Measurements from ENCODE around the gene INSIG1. TPM values are rescaled to one million over a fixed set of nuclear protein-coding genes. Genes with fewer than 3 reads are reported as not detected.

Gene INSIG1
- polyA plus RNA-seq, 3 donors: 37.1 to 85.6 (median 39.6) TPM

- intact Hi-C loops (cut with micrococcal nuclease): no loop called here
- peaks cover 0 to 3% (median 0%) of the 10 kb centered on the region in 7 donors for H3K9me3 Mint-ChIP-seq
- no peak overlapping the region for H3K9ac ChIP-seq (ENCODE audit: insufficient read depth, low read length, poor library complexity, severe bottlenecking)
- no peak overlapping the region for H3K27ac Mint-ChIP-seq
- DNase-seq: no peak
- no peaks in the 10 kb centered on the region for H4K20me1 ChIP-seq (ENCODE audit: insufficient read depth, low read length)
- H3K36me3 Mint-ChIP-seq: no peaks in the 10 kb centered on the region
- H3K4me2 ChIP-seq (replicated peaks; ENCODE audit: extremely low read depth, low read length, poor library complexity, severe bottlenecking): no peak overlapping the region
- H3K27me3 ChIP-seq (ENCODE audit: control insufficient read depth in 2 of 2, insufficient read depth in 2 of 2, low read length in 2 of 2): no peaks in the 10 kb centered on the region
- H3K4me1 Mint-ChIP-seq: no peaks in the 10 kb centered on the region
- H3K79me2 ChIP-seq (ENCODE audit: insufficient read depth, low read length): no peaks in the 10 kb centered on the region
- WGBS (ENCODE audit: insufficient coverage): 96% methylated on average over 2 of the region's 6 CpGs
- no peak overlapping the region for H2AFZ ChIP-seq (ENCODE audit: insufficient read depth, low read depth, low read length, poor library complexity, severe bottlenecking)
- no peak overlapping the region for H3K4me3 ChIP-seq (replicated peaks in 1 of 3; ENCODE audit: low read depth in 2 of 3, low read length in 3 of 3)
- no peaks in the 10 kb centered on the region for H3K9me3 ChIP-seq (replicated peaks in 1 of 2; ENCODE audit: control insufficient read depth in 1 of 2, insufficient read depth in 1 of 2, low read length in 2 of 2)
- TF ChIP-seq CTCF (IDR thresholded peaks at IDR 0.05): no peak
- H3K27me3 Mint-ChIP-seq (ENCODE audit: low read depth in 3 of 3): peaks cover 0 to 5% (median 4%) of the 10 kb centered on the region in 3 donors
- H3K4me1 ChIP-seq (ENCODE audit: control insufficient read depth in 1 of 2, insufficient read depth in 2 of 2, low read length in 2 of 2): no peaks in the 10 kb centered on the region
- H3K27ac ChIP-seq (ENCODE audit: low read depth in 1 of 2, low read length in 2 of 2): no peak overlapping the region
- H3K36me3 ChIP-seq (replicated peaks in 1 of 2; ENCODE audit: control insufficient read depth in 1 of 2, insufficient read depth in 2 of 2, low read length in 2 of 2): no peaks in the 10 kb centered on the region
- no peak overlapping the region for H3K4me3 Mint-ChIP-seq
Measured at GRCh38 chr7:155268921-155269650, 28.6 kb upstream of the INSIG1 start.

GRCh38 chr7:155269766-155270585 is 27.7 kb upstream of the INSIG1 start:
- DNase-seq: no peak
- no peaks in the 10 kb centered on the region for H3K36me3 ChIP-seq (replicated peaks in 1 of 2; ENCODE audit: control insufficient read depth in 1 of 2, insufficient read depth in 2 of 2, low read length in 2 of 2)
- Mint-ChIP-seq H3K27ac (no peak overlapping the region), H3K27me3 (ENCODE audit: low read depth in 3 of 3) (peaks cover 0 to 5% (median 4%) of the 10 kb centered on the region in 3 donors), H3K36me3 (no peaks in the 10 kb centered on the region), H3K4me1 (no peaks in the 10 kb centered on the region), H3K4me3 (no peak overlapping the region), H3K9me3 (peaks cover 0 to 3% (median 0%) of the 10 kb centered on the region in 7 donors)
- 88% methylated on average over 10 of the region's 20 CpGs for WGBS (ENCODE audit: insufficient coverage)
- no peak overlapping the region for H2AFZ ChIP-seq (ENCODE audit: insufficient read depth, low read depth, low read length, poor library complexity, severe bottlenecking)
- no peak overlapping the region for H3K4me3 ChIP-seq (replicated peaks in 1 of 3; ENCODE audit: low read depth in 2 of 3, low read length in 3 of 3)
- H3K9ac ChIP-seq (ENCODE audit: insufficient read depth, low read length, poor library complexity, severe bottlenecking): no peak overlapping the region
- intact Hi-C loops (cut with micrococcal nuclease): loop anchor here in 1 of 2 donors (10.0 kb wide), 1 partner anchor 75 kb away; no protein-coding TSS in a partner anchor
- no peak overlapping the region for H3K4me2 ChIP-seq (replicated peaks; ENCODE audit: extremely low read depth, low read length, poor library complexity, severe bottlenecking)
- H3K27me3 ChIP-seq (ENCODE audit: control insufficient read depth in 2 of 2, insufficient read depth in 2 of 2, low read length in 2 of 2): no peaks in the 10 kb centered on the region
- no peak for TF ChIP-seq CTCF (IDR thresholded peaks at IDR 0.05)
- no peaks in the 10 kb centered on the region for H3K4me1 ChIP-seq (ENCODE audit: control insufficient read depth in 1 of 2, insufficient read depth in 2 of 2, low read length in 2 of 2)
- H3K79me2 ChIP-seq (ENCODE audit: insufficient read depth, low read length): no peaks in the 10 kb centered on the region
- H4K20me1 ChIP-seq (ENCODE audit: insufficient read depth, low read length): no peaks in the 10 kb centered on the region
- H3K27ac ChIP-seq (ENCODE audit: low read depth in 1 of 2, low read length in 2 of 2): no peak overlapping the region
- H3K9me3 ChIP-seq (replicated peaks in 1 of 2; ENCODE audit: control insufficient read depth in 1 of 2, insufficient read depth in 1 of 2, low read length in 2 of 2): no peaks in the 10 kb centered on the region

All from CD14-positive monocyte (primary cell).